HCT116 (cell line): ENCODE results near the gene CLDN20. TPM values are rescaled to one million over a fixed set of nuclear protein-coding genes. Genes with fewer than 3 reads are reported as not detected.

ENCODE experiments used
- ATAC-seq: fragments of 200-7000 bp; cut with Tn5 transposase; 2 replicates; pipeline ENCODE4 v1.9.1; 2020; ENCODE audit warnings: mild to moderate bottlenecking, moderate library complexity
- BruUV-seq: library from RNA; stranded (reverse); fragments of 400-500 nt; replicated peaks from 2 replicates; lab custom pipeline; 2021; lab: Mats Ljungman, UMichigan
- CTCF ChIA-PET: fragments of 300-600 bp; sonication (Branson Sonifier 250); formaldehyde crosslinking; loops from one replicate; lab custom pipeline; 2021; ENCODE audit warnings: antibody characterized with exemption; lab: Charles Lee
- POLR2A ChIA-PET: fragments of 300-600, 350-600 bp; sonication (Branson Sonifier 250); formaldehyde crosslinking; loops from one replicate; lab custom pipeline; 2021; ENCODE audit warnings: antibody characterized with exemption; lab: Charles Lee
- RAD21 ChIA-PET, 2 experiments: fragments of 300-600 bp; sonication (Branson Sonifier 250); formaldehyde crosslinking; loops; one replicate each; lab custom pipeline; 2023; ENCODE audit warnings: low total read pairs in 2 of 2; ENCODE audit not compliant: uncharacterized antibody in 2 of 2, unreplicated experiment in 2 of 2, low non-redundant PET in 1 of 2; lab: Charles Lee
- DNase-seq: peaks from one replicate; pipeline ENCODE4 v3.0.0-alpha.2; 2010; ENCODE audit warnings: low read depth, low spot score
- H2AFZ ChIP-seq: fragments of 200-600 bp; shearing (Covaris generic), sonication (generic); 2 replicates; pipeline ENCODE4 v1.6.1; 2017; ENCODE audit warnings: low read depth, mixed run types, mixed read lengths, antibody characterized with exemption, low read length; ENCODE audit not compliant: poor library complexity, severe bottlenecking
- H3K27ac ChIP-seq: 2 replicates; pipeline ENCODE4 v1.5.1; 2012; ENCODE audit warnings: low read depth, low read length
- H3K27me3 ChIP-seq: fragments of 200-600 bp; sonication (generic); 2 replicates; pipeline ENCODE4 v1.6.1; 2016; ENCODE audit warnings: mixed run types, low read length, mixed read lengths; ENCODE audit not compliant: insufficient read depth
- H3K36me3 ChIP-seq, 2 experiments: fragments of 200-500 bp in 1 of 2; fragments of 200-600 bp in 1 of 2; sonication (Bioruptor generic) in 1 of 2; sonication (generic) in 1 of 2; 2 replicates each; pipeline versions ENCODE4 v1.5.1 to v1.6.1; 2014 to 2016; ENCODE audit warnings: low read length in 2 of 2, inconsistent platforms in 1 of 2, mixed read lengths in 1 of 2, mixed run types in 1 of 2; ENCODE audit not compliant: insufficient read depth in 2 of 2, control insufficient read depth in 1 of 2
- H3K4me1 ChIP-seq, 2 experiments: fragments of 200-600 bp in 1 of 2; sonication (generic) in 1 of 2; 2 replicates each; pipeline versions ENCODE4 v1.5.1 to v1.6.1; 2012 to 2017; ENCODE audit warnings: low read length in 2 of 2, inconsistent platforms in 1 of 2, mild to moderate bottlenecking in 1 of 2, mixed read lengths in 1 of 2, mixed run types in 1 of 2, moderate library complexity in 1 of 2; ENCODE audit not compliant: insufficient read depth in 2 of 2, control insufficient read depth in 1 of 2
- H3K4me2 ChIP-seq: fragments of 200-600 bp; sonication (generic); 2 replicates; pipeline ENCODE4 v1.6.1; 2017; ENCODE audit warnings: mixed run types, low read length, mixed read lengths
- H3K4me3 ChIP-seq, 2 experiments: fragments of 200-600 bp in 1 of 2; sonication (generic) in 1 of 2; replicated peaks in 1 of 2; 2 replicates each; pipeline ENCODE4 v1.5.1; 2011 to 2016; ENCODE audit warnings: low read length in 2 of 2, control low read depth in 1 of 2, low read depth in 1 of 2, mild to moderate bottlenecking in 1 of 2, mixed read lengths in 1 of 2, mixed run types in 1 of 2
- H3K79me2 ChIP-seq: fragments of 200-600 bp; sonication (generic); 2 replicates; pipeline ENCODE4 v1.6.1; 2017; ENCODE audit warnings: mild to moderate bottlenecking, mixed run types, low read length, moderate library complexity, mixed read lengths; ENCODE audit not compliant: insufficient read depth
- H3K9ac ChIP-seq: fragments of 200-600 bp; sonication (generic); 2 replicates; pipeline ENCODE4 v1.6.1; 2016; ENCODE audit warnings: low read length, mixed read lengths
- H3K9me2 ChIP-seq: fragments of 200-600 bp; sonication (generic), shearing (Covaris generic); 2 replicates; pipeline ENCODE4 v1.6.1; 2017; ENCODE audit warnings: mixed run types, mild to moderate bottlenecking, moderate library complexity; ENCODE audit not compliant: insufficient read depth
- H3K9me3 ChIP-seq, 2 experiments: fragments of 200-500 bp in 1 of 2; fragments of 200-600 bp in 1 of 2; sonication (Bioruptor generic) in 1 of 2; sonication (generic) in 1 of 2; 2 replicates each; pipeline ENCODE4 v1.6.1; 2014 to 2017; ENCODE audit warnings: low read length in 2 of 2, mixed read lengths in 2 of 2, inconsistent platforms in 1 of 2, low read depth in 1 of 2, mild to moderate bottlenecking in 1 of 2, mixed run types in 1 of 2, moderate library complexity in 1 of 2; ENCODE audit not compliant: control insufficient read depth in 1 of 2, insufficient read depth in 1 of 2
- H4K20me1 ChIP-seq: fragments of 200-600 bp; sonication (generic), shearing (Covaris generic); 2 replicates; pipeline ENCODE4 v1.6.1; 2017; ENCODE audit warnings: mixed run types, mild to moderate bottlenecking, moderate library complexity; ENCODE audit not compliant: insufficient read depth
- ATF3 ChIP-seq: IDR thresholded peaks from 2 replicates; pipeline ENCODE4 v1.6.1; 2012
- CBX3 ChIP-seq: IDR thresholded peaks from 2 replicates; pipeline ENCODE4 v1.6.1; 2012; ENCODE audit warnings: low read depth
- CEBPB ChIP-seq: IDR thresholded peaks from 2 replicates; pipeline ENCODE4 v1.6.1; 2012; ENCODE audit warnings: low read depth
- CTCF ChIP-seq, 3 experiments: fragments of 200-600 bp in 1 of 3; sonication (generic) in 1 of 3; IDR thresholded peaks in 2 of 3; conservative IDR thresholded peaks in 1 of 3; 2 replicates each; pipeline ENCODE4 v1.5.1; 2012 to 2017; ENCODE audit warnings: low read depth in 2 of 3, low read length in 2 of 3, antibody characterized with exemption in 1 of 3, borderline replicate concordance in 1 of 3, control low read depth in 1 of 3, mild to moderate bottlenecking in 1 of 3, mixed read lengths in 1 of 3, mixed run types in 1 of 3, moderate library complexity in 1 of 3; ENCODE audit not compliant: insufficient read depth in 1 of 3
- ELF1 ChIP-seq: IDR thresholded peaks from 2 replicates; pipeline ENCODE4 v1.6.1; 2012; ENCODE audit warnings: low read depth, borderline replicate concordance
- FOSL1 ChIP-seq: IDR thresholded peaks from 2 replicates; pipeline ENCODE4 v1.6.1; 2012; ENCODE audit warnings: low read depth
- MAX ChIP-seq: IDR thresholded peaks from 2 replicates; pipeline ENCODE4 v1.6.1; 2012
- POLR2AphosphoS5 ChIP-seq: IDR thresholded peaks from 2 replicates; pipeline ENCODE4 v1.6.1; 2011; ENCODE audit warnings: mild to moderate bottlenecking, low read depth, low read length, moderate library complexity
- RAD21 ChIP-seq: IDR thresholded peaks from 2 replicates; pipeline ENCODE4 v1.6.1; 2012; ENCODE audit warnings: low read depth, mild to moderate bottlenecking
- SIN3A ChIP-seq: IDR thresholded peaks from 2 replicates; pipeline ENCODE4 v1.6.1; 2012; ENCODE audit warnings: low read depth
- SP1 ChIP-seq: IDR thresholded peaks from 2 replicates; pipeline ENCODE4 v1.6.1; 2012; ENCODE audit warnings: low read depth
- SRF ChIP-seq: IDR thresholded peaks from 2 replicates; pipeline ENCODE4 v1.6.1; 2012; ENCODE audit warnings: low read depth
- TCF7L2 ChIP-seq: IDR thresholded peaks from 2 replicates; pipeline ENCODE4 v1.7.0; 2011; ENCODE audit warnings: borderline replicate concordance, inconsistent platforms; ENCODE audit not compliant: insufficient read depth, insufficient read length; ENCODE audit errors: extremely low read depth
- YY1 ChIP-seq: IDR thresholded peaks from 2 replicates; pipeline ENCODE4 v1.6.1; 2011; ENCODE audit warnings: low read length, low read depth, moderate library complexity, mild to moderate bottlenecking; ENCODE audit not compliant: insufficient replicate concordance; ENCODE audit errors: extremely low read depth
- ZBTB33 ChIP-seq: IDR thresholded peaks from 2 replicates; pipeline ENCODE4 v1.6.1; 2011; ENCODE audit warnings: mild to moderate bottlenecking, low read length, moderate library complexity; ENCODE audit not compliant: insufficient replicate concordance; ENCODE audit errors: extremely low read depth
- ZFX ChIP-seq: fragments of 450-650 bp; IDR thresholded peaks from 2 replicates; pipeline ENCODE4 v1.6.1; 2017
- ZNF274 ChIP-seq: fragments of 200-500 bp; sonication (Bioruptor generic); IDR thresholded peaks from 2 replicates; pipeline ENCODE4 v1.6.1; 2014; ENCODE audit warnings: mild to moderate bottlenecking, low read depth, low read length, inconsistent platforms
- intact Hi-C: fragments of 100-400 bp; cut with micrococcal nuclease; formaldehyde crosslinking; loops from 2 replicates; pipeline ENCODE4 v1.10.0; 2022
- total RNA-seq: library from RNA; stranded (reverse); gene quantifications from one replicate; pipeline ENCODE4 v1.2.1, GENCODE V29; 2021; ENCODE audit not compliant: unreplicated experiment

Gene CLDN20
- total RNA-seq, 1 experiment from 2014 or later: not detected

GRCh38 chr6:155269765-155270164 is 6.0 kb downstream of the CLDN20 start (continued):
- no peak for TF ChIP-seq SIN3A
- no peak for TF ChIP-seq ZBTB33
- TF ChIP-seq ZNF274: no peak
- TF ChIP-seq TCF7L2: no peak
- TF ChIP-seq POLR2AphosphoS5: no peak
- no peak for TF ChIP-seq YY1
- TF ChIP-seq CBX3: no peak
- no peak for TF ChIP-seq MAX

- intact Hi-C loops: no loop called here
- POLR2A ChIA-PET: no interaction called here
- Histone ChIP-seq H2AFZ (no peak overlapping the region), H3K79me2 (no peaks in the 10 kb centered on the region; the same call in 1 of the 2 replicates), H3K4me1 (peaks cover 5 to 16% of the 10 kb centered on the region in 2 experiments), H3K4me3 (no peak overlapping the region), H3K9ac (no peak overlapping the region), H3K36me3 (no peaks in the 10 kb centered on the region), H3K4me2 (no peak overlapping the region), H3K9me3 (no peaks in the 10 kb centered on the region), H3K27me3 (no peaks in the 10 kb centered on the region), H3K27ac (no peak overlapping the region), H4K20me1 (no peaks in the 10 kb centered on the region), H3K9me2 (no peaks in the 10 kb centered on the region)
- DNase-seq (no peak), ATAC-seq (no peak)
- BruUV-seq: no TSS peak
- CTCF ChIA-PET: no interaction called here
- RAD21 ChIA-PET: interaction anchor here in 1 of 2 experiments (0.6 kb wide), 1 partner anchor 1084 kb away, joined by 3 read pairs; no protein-coding TSS in a partner anchor
- TF ChIP-seq CEBPB (no peak), TCF7L2 (no peak), ELF1 (no peak), ATF3 (no peak), CBX3 (no peak), ZBTB33 (no peak), SP1 (no peak), POLR2AphosphoS5 (no peak), ZNF274 (no peak), FOSL1 (no peak), SIN3A (no peak), RAD21 (no peak), CTCF (IDR thresholded peaks at IDR 0.05 in 2 of 3, conservative IDR thresholded peaks at IDR 0.05 in 1 of 3; ENCODE audit: borderline replicate concordance in 1 of 3, insufficient read depth in 1 of 3, low read depth in 2 of 3, low read length in 2 of 3) (no peak), ZFX (no peak), YY1 (no peak), SRF (no peak), MAX (no peak)
Observed at GRCh38 chr6:155270561-155271091, 6.8 kb downstream of the CLDN20 start.
